Measurements from ENCODE around the gene ACE. TPM values are rescaled to one million over a fixed set of nuclear protein-coding genes. Genes with fewer than 3 reads are reported as not detected.

The ACE gene
- total and polyA plus RNA-seq, 2 experiments from 2014 or later = 0.82 to 9.1 TPM

GRCh38 chr17:63441654-63442053 is 35.2 kb upstream of the ACE start (continued):
- TF ChIP-seq JUNB (IDR thresholded peaks at IDR 0.05; ENCODE audit: unreplicated experiment) = no peak
- TF ChIP-seq ZNF331 (CRISPR knock-in tag; IDR thresholded peaks at IDR 0.05; ENCODE audit: low read depth) = no peak

GRCh38 chr17:63442074-63442473 is 34.8 kb upstream of the ACE start:
- Histone ChIP-seq H3K27me3 (ENCODE audit: insufficient read depth) (peaks cover 6% of the 10 kb centered on the region), H3F3A (replicated peaks; ENCODE audit: low read depth) (0 out of 2 replicates have a peak, but pooled peaks cover 2% of the 10 kb centered on the region), H3K4me1 (ENCODE audit: insufficient read depth) (peaks cover 12% of the 10 kb centered on the region), H3K4me2 (no peak overlapping the region), H3K4me3 (no peak overlapping the region), H3K9me2 (ENCODE audit: insufficient read depth) (no peaks in the 10 kb centered on the region), H3K79me2 (replicated peaks; ENCODE audit: insufficient read depth) (peaks cover 12% of the 10 kb centered on the region), H3K36me3 (ENCODE audit: insufficient read depth) (no peaks in the 10 kb centered on the region), H3K27ac (ENCODE audit: low read depth) (no peak overlapping the region), H4K20me1 (replicated peaks; ENCODE audit: insufficient read depth) (no peaks in the 10 kb centered on the region), H2AFZ (no peak overlapping the region)
- Mint-ChIP-seq H3K4me1 (peaks cover 39% of the 10 kb centered on the region), H3K27me3 (ENCODE audit: insufficient read depth, low read depth, poor library complexity) (peaks cover 9% of the 10 kb centered on the region), H3K4me3 (no peak overlapping the region), H3K27ac (no peak overlapping the region), H3K9me3 (no peaks in the 10 kb centered on the region), H3K36me3 (ENCODE audit: low read depth) (no peaks in the 10 kb centered on the region)
- no peak for TF ChIP-seq NANOG (IDR thresholded peaks at IDR 0.05; ENCODE audit: borderline replicate concordance)
- no peak for TF ChIP-seq JUNB (IDR thresholded peaks at IDR 0.05; ENCODE audit: unreplicated experiment)
- TF ChIP-seq EZH2 (IDR thresholded peaks at IDR 0.05; ENCODE audit: low read depth, unreplicated experiment) = no peak
- no peak for TF ChIP-seq ZNF462 (CRISPR knock-in tag; IDR thresholded peaks at IDR 0.05)
- no peak for TF ChIP-seq REST (IDR thresholded peaks at IDR 0.05; ENCODE audit: unreplicated experiment)
- no peak for TF ChIP-seq CREB1 (CRISPR knock-in tag; IDR thresholded peaks at IDR 0.05; ENCODE audit: low read depth)
- no peak for TF ChIP-seq ETS1 (IDR thresholded peaks at IDR 0.05)
- DNase-seq (ENCODE audit: low spot score) = no peak
- ATAC-seq = no peak
